Ishikawa (cell line): ENCODE data around the gene STPG3.

ENCODE experiments used
- CEBPB ChIP-seq: IDR thresholded peaks from 2 replicates; pipeline ENCODE4 v1.6.1; 2012
- CREB1 ChIP-seq: IDR thresholded peaks from 2 replicates; pipeline ENCODE4 v1.6.1; 2012; ENCODE audit warnings: low read depth
- EGR1 ChIP-seq: IDR thresholded peaks from 2 replicates; pipeline ENCODE4 v1.6.1; 2012
- EP300 ChIP-seq: IDR thresholded peaks from 2 replicates; pipeline ENCODE4 v1.6.1; 2012; ENCODE audit warnings: borderline replicate concordance
- FOXM1 ChIP-seq: IDR thresholded peaks from 2 replicates; pipeline ENCODE4 v1.6.1; 2012; ENCODE audit warnings: low read depth, borderline replicate concordance
- NFIC ChIP-seq: IDR thresholded peaks from 2 replicates; pipeline ENCODE4 v1.6.1; 2012
- RAD21 ChIP-seq: IDR thresholded peaks from 2 replicates; pipeline ENCODE4 v1.6.1; 2012; ENCODE audit warnings: low read depth
- TAF1 ChIP-seq: IDR thresholded peaks from 2 replicates; pipeline ENCODE4 v1.6.1; 2012; ENCODE audit warnings: low read depth, mild to moderate bottlenecking
- TCF12 ChIP-seq: IDR thresholded peaks from 2 replicates; pipeline ENCODE4 v1.6.1; 2012; ENCODE audit warnings: low read depth
- TEAD4 ChIP-seq: IDR thresholded peaks from 2 replicates; pipeline ENCODE4 v1.6.1; 2012
- YY1 ChIP-seq: IDR thresholded peaks from 2 replicates; pipeline ENCODE4 v1.6.1; 2012; ENCODE audit warnings: low read depth
- ZBTB7A ChIP-seq: IDR thresholded peaks from 2 replicates; pipeline ENCODE4 v1.6.1; 2012; ENCODE audit warnings: low read depth
- TF ChIP-seq, protein P1 (sequence below): IDR thresholded peaks from 2 replicates; pipeline ENCODE4 v1.6.1; 2012
- TF ChIP-seq, protein P2 (sequence below): IDR thresholded peaks from 2 replicates; pipeline ENCODE4 v1.6.1; 2012; ENCODE audit warnings: low read depth, mild to moderate bottlenecking
- TF ChIP-seq, protein P3 (sequence below): IDR thresholded peaks from 2 replicates; pipeline ENCODE4 v1.6.1; 2012

STPG3 gene

DNA sequence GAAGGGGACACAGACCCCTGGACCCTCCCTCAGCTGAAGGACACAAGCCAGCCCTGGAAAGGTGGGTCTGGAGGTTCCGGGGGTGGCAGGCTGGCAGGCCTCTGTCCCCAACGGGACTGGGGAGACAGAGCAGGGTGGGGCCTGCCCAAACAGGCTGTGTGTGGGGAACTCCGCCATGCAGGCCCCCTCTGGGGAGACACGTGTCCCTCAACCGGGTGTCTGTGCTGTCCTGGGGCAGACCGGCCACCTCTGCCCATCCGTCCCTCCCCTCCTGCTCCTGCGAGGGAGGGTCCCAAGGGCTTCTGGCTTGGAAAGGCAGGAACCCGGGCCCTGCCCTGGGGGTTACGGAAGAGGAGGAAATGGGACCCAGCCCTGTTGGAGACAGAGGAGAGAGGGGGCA lies 19.0 kb upstream of the STPG3 start:
- TF ChIP-seq TEAD4, result no peak

DNA sequence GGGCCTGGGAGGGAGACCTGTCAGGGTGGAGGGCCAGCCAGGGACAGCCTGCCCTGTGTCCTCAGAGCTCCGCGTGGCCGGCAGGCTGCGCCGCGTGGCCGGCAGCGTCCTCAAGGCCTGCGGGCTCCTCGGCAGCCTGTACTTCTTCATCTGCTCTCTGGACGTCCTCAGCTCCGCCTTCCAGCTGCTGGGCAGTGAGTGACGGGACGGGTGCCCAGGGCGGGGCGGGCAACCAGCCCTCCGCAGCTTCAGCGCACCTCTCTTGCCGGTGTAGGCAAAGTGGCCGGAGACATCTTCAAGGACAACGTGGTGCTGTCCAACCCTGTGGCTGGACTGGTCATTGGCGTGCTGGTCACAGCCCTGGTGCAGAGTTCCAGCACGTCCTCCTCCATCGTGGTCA lies 18.6 kb upstream of the STPG3 start:
- TF ChIP-seq, protein P1, sequence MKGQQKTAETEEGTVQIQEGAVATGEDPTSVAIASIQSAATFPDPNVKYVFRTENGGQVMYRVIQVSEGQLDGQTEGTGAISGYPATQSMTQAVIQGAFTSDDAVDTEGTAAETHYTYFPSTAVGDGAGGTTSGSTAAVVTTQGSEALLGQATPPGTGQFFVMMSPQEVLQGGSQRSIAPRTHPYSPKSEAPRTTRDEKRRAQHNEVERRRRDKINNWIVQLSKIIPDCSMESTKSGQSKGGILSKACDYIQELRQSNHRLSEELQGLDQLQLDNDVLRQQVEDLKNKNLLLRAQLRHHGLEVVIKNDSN, result no peak
- no peak for TF ChIP-seq TAF1
- TF ChIP-seq CEBPB, result no peak
- TF ChIP-seq TEAD4, result no peak
- TF ChIP-seq EGR1, result no peak
- no peak for TF ChIP-seq CREB1
- no peak for TF ChIP-seq YY1
- TF ChIP-seq, protein P2, sequence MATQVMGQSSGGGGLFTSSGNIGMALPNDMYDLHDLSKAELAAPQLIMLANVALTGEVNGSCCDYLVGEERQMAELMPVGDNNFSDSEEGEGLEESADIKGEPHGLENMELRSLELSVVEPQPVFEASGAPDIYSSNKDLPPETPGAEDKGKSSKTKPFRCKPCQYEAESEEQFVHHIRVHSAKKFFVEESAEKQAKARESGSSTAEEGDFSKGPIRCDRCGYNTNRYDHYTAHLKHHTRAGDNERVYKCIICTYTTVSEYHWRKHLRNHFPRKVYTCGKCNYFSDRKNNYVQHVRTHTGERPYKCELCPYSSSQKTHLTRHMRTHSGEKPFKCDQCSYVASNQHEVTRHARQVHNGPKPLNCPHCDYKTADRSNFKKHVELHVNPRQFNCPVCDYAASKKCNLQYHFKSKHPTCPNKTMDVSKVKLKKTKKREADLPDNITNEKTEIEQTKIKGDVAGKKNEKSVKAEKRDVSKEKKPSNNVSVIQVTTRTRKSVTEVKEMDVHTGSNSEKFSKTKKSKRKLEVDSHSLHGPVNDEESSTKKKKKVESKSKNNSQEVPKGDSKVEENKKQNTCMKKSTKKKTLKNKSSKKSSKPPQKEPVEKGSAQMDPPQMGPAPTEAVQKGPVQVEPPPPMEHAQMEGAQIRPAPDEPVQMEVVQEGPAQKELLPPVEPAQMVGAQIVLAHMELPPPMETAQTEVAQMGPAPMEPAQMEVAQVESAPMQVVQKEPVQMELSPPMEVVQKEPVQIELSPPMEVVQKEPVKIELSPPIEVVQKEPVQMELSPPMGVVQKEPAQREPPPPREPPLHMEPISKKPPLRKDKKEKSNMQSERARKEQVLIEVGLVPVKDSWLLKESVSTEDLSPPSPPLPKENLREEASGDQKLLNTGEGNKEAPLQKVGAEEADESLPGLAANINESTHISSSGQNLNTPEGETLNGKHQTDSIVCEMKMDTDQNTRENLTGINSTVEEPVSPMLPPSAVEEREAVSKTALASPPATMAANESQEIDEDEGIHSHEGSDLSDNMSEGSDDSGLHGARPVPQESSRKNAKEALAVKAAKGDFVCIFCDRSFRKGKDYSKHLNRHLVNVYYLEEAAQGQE, result no peak
- TF ChIP-seq FOXM1, result no peak
- no peak for TF ChIP-seq EP300
- TF ChIP-seq RAD21, result no peak
- TF ChIP-seq TCF12, result no peak
- TF ChIP-seq NFIC, result no peak
- TF ChIP-seq, protein P3, sequence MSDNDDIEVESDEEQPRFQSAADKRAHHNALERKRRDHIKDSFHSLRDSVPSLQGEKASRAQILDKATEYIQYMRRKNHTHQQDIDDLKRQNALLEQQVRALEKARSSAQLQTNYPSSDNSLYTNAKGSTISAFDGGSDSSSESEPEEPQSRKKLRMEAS, result no peak
- TF ChIP-seq ZBTB7A, result no peak

DNA sequence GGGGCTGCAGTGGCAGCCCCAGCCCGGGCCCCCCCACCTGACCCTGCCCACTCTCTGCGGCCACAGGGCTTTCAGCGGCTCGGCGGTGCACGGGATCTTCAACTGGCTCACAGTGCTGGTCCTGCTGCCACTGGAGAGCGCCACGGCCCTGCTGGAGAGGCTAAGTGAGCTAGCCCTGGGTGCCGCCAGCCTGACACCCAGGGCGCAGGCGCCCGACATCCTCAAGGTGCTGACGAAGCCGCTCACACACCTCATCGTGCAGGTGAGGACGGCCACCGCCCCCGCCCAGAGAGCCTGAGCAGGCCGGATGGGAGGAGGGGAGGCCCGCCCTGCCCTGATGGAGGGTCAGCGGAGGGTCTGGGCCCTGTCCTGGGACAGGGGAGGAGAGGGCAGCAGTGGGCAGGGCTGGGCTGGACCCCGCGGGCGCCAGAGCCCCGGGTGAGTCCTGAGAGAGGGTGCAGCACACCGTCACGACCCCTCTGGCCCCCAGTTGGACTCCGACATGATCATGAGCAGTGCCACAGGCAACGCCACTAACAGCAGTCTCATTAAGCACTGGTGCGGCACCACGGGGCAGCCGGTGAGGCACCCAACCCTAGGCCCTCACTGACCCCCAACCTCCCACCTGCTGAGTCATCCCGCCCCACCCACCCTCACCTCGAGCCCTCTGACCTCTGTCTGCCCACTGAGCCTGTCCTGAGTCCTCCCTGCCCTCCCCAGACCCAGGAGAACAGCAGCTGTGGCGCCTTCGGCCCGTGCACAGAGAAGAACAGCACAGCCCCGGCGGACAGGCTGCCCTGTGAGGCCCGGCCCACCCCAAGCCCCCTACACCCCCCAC lies 17.7 kb upstream of the STPG3 start:
- TF ChIP-seq TCF12 (no peak), RAD21 (no peak), TAF1 (no peak)

DNA sequence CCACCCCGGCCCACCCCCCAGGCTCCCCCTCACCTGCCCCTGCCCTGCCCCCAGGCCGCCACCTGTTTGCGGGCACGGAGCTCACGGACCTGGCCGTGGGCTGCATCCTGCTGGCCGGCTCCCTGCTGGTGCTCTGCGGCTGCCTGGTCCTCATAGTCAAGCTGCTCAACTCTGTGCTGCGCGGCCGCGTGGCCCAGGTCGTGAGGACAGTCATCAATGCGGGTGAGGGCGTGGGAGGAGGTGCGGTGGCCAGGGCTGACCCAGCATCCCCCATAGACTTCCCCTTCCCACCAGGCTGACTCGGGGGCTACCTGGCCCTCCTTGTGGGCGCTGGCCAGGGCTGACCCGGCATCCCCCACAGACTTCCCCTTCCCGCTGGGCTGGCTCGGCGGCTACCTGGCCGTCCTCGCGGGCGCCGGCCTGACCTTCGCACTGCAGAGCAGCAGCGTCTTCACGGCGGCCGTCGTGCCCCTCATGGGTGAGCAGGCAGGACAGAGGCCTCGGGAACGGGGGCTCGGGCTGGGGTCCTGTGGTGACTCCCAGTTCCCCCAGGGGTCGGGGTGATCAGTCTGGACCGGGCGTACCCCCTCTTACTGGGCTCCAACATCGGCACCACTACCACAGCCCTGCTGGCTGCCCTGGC lies 16.9 kb upstream of the STPG3 start:
- TF ChIP-seq, protein P1, result no peak
- no peak for TF ChIP-seq TEAD4
- TF ChIP-seq TAF1, result no peak
- no peak for TF ChIP-seq EGR1

DNA sequence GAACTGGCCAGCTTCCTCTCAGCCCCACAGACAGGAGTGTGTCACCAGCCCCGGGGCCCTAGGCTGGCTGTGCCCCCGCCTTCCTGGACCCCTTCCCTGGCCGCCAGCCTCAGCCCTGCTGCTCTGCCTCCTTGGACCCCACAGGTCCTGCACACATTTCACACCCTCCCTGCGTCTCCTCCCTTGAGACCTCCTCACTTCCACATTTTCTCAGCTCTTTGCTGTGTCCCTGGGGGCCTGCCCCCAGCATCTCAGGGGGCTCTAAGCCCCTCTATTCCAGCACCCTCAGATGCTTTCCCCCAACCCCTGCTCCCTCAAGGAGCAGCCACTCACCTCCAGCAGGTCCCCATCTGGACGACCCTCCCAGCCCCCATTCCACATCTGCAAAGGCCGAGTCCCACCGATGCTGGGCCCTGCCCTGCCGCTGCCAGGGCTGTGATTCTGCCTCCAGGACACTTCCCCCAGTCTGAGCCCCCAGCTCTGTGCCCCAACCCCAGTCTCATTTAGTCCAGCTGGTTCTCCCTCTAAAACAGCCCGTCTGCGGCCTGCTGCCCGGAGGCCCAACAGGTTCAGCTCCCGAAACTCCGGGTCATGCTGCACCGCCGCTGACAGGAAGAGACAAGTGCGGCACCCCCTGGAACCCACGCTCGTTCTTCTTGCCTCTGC lies 16.2 kb upstream of the STPG3 start:
- TF ChIP-seq ZBTB7A, result no peak
- TF ChIP-seq NFIC, result no peak

DNA sequence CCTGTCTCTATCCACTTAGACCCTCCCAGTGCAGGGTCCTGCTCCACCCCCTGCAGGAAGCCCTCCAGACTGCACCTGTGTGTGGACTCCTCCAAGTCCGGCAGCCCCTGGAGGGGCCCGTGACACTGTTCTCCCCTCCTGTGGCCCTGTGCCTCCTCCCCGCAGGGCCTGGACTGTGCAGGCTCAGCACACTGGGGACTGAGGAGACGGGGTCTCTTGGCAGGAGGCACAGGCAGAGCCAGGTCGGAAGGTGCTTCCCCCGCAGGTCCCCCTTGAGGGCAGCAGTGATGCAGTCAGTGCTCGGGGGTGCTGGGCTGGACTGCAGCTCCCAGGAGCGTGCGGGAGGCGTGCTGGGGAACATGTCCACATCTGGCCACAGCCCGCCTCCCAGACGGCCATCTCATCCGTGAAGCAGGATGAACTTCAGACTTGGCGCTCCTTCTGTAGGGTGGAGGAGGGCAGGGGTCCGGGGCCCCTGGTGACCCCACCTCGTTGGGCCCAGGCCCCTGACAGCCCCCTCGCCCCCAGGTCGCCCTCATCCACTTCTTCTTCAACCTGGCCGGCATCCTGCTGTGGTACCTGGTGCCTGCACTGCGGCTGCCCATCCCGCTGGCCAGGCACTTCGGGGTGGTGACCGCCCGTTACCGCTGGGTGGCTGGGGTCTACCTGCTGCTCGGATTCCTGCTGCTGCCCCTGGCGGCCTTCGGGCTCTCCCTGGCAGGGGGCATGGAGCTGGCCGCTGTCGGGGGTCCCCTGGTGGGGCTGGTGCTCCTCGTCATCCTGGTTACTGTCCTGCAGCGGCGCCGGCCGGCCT lies 15.5 kb upstream of the STPG3 start:
- TF ChIP-seq CEBPB (no peak), EP300 (no peak), ZBTB7A (no peak), TCF12 (no peak), YY1 (no peak), TAF1 (no peak), RAD21 (no peak), NFIC (no peak), TEAD4 (no peak), CREB1 (no peak), EGR1 (no peak), FOXM1 (no peak)
- TF ChIP-seq, protein P3, result no peak
- TF ChIP-seq, protein P1, result no peak
- TF ChIP-seq, protein P2, result no peak
